Peyer's patch (tissue), 4 donors: ENCODE measurements around the gene RAD51B.

Experiments used
- POLR2A ChIP-seq, 2 donors: fragments of 450-650 bp; IDR thresholded peaks; one replicate each; pipeline ENCODE4 v1.5.1; 2017; ENCODE audit warnings: antibody characterized with exemption in 2 of 2, mild to moderate bottlenecking in 2 of 2, moderate library complexity in 2 of 2
- TF ChIP-seq, protein P1 (sequence below), 6 experiments: fragments of 450-650 bp in 4 of 6; fragments of 200-600 bp in 2 of 6; sonication (generic) in 1 of 6; IDR thresholded peaks; one replicate each; pipeline ENCODE4 v1.5.1; 2017 to 2019; ENCODE audit warnings: antibody characterized with exemption in 6 of 6, mild to moderate bottlenecking in 3 of 6, moderate library complexity in 1 of 6

DNA sequence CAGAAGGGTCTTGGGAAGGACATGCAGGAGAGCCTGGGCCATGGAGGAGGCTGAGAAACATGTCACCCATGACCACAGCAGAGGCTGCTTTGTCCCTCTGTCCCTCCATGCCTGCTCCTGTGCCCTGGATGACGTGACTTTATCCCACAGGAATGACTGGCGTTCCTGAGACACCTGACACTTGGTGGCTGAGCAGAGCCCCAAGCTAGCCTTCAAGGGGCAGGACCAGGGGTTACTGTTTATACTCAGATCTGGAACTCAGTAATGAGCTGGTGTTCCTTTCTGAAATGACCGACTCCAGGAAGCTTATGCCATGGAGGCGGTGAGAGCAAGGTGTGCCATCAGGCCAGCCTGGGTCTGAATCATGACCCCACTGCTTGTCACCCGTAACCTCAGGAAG lies 929.1 kb downstream of the RAD51B start:
- TF ChIP-seq, protein P1, sequence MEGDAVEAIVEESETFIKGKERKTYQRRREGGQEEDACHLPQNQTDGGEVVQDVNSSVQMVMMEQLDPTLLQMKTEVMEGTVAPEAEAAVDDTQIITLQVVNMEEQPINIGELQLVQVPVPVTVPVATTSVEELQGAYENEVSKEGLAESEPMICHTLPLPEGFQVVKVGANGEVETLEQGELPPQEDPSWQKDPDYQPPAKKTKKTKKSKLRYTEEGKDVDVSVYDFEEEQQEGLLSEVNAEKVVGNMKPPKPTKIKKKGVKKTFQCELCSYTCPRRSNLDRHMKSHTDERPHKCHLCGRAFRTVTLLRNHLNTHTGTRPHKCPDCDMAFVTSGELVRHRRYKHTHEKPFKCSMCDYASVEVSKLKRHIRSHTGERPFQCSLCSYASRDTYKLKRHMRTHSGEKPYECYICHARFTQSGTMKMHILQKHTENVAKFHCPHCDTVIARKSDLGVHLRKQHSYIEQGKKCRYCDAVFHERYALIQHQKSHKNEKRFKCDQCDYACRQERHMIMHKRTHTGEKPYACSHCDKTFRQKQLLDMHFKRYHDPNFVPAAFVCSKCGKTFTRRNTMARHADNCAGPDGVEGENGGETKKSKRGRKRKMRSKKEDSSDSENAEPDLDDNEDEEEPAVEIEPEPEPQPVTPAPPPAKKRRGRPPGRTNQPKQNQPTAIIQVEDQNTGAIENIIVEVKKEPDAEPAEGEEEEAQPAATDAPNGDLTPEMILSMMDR (IDR thresholded peaks at IDR 0.05) = no peak
- TF ChIP-seq POLR2A (IDR thresholded peaks at IDR 0.05) = no peak
